GM12878 (cell line): ENCODE results near the gene MAN1B1.

Source experiments
- BCLAF1 ChIP-seq: fragments of 450-650 bp; IDR thresholded peaks from 2 replicates; pipeline ENCODE4 v1.6.1; 2017; ENCODE audit warnings: antibody characterized with exemption, mild to moderate bottlenecking, moderate library complexity
- CBX5 ChIP-seq: sonication (generic); IDR thresholded peaks from 2 replicates; pipeline ENCODE4 v1.6.1; 2016; ENCODE audit warnings: low read depth, moderate library complexity, mild to moderate bottlenecking, inconsistent platforms
- CTCF ChIP-seq, 3 experiments: IDR thresholded peaks in 2 of 3; conservative IDR thresholded peaks in 1 of 3; 2 replicates each; pipeline ENCODE4 v1.5.1; 2011; ENCODE audit warnings: low read depth in 3 of 3, low read length in 3 of 3, mild to moderate bottlenecking in 3 of 3, control low read depth in 2 of 3, moderate library complexity in 2 of 3, inconsistent platforms in 1 of 3, mixed read lengths in 1 of 3; ENCODE audit not compliant: control insufficient read depth in 2 of 3, insufficient read depth in 1 of 3; ENCODE audit errors: extremely low read depth in 1 of 3
- FOXK2 ChIP-seq: fragments of 450-650 bp; IDR thresholded peaks from 2 replicates; pipeline ENCODE4 v1.6.1; 2017; ENCODE audit warnings: mild to moderate bottlenecking, moderate library complexity
- GABPA ChIP-seq: IDR thresholded peaks from 2 replicates; pipeline ENCODE4 v1.6.1; 2014; ENCODE audit warnings: antibody characterized with exemption, low read depth, mild to moderate bottlenecking, inconsistent platforms
- KDM1A ChIP-seq: fragments of 200-600 bp; sonication (generic); IDR thresholded peaks from 2 replicates; pipeline ENCODE4 v1.6.1; 2016; ENCODE audit warnings: borderline replicate concordance
- RELA ChIP-seq: fragments of 450-650 bp; IDR thresholded peaks from 2 replicates; pipeline ENCODE4 v1.8.0; 2014; ENCODE audit warnings: borderline replicate concordance; ENCODE audit not compliant: partially characterized antibody
- TAF1 ChIP-seq: IDR thresholded peaks from 2 replicates; pipeline ENCODE4 v1.6.1; 2011; ENCODE audit warnings: mild to moderate bottlenecking, low read depth, low read length, borderline replicate concordance
- YBX1 ChIP-seq: fragments of 450-650 bp; IDR thresholded peaks from 2 replicates; pipeline ENCODE4 v1.6.1; 2016; ENCODE audit warnings: antibody characterized with exemption
- YY1 ChIP-seq: IDR thresholded peaks from 2 replicates; pipeline ENCODE4 v1.6.1; 2011; ENCODE audit warnings: low read depth, mild to moderate bottlenecking, low read length
- ZNF207 ChIP-seq: fragments of 450-650 bp; IDR thresholded peaks from 2 replicates; pipeline ENCODE4 v1.6.1; 2014; ENCODE audit warnings: antibody characterized with exemption, mild to moderate bottlenecking, borderline replicate concordance
- ZNF274 ChIP-seq: IDR thresholded peaks from one replicate; pipeline ENCODE4 v1.8.0; 2011; ENCODE audit not compliant: insufficient read length, insufficient read depth
- ZZZ3 ChIP-seq: IDR thresholded peaks from 2 replicates; pipeline ENCODE4 v1.6.1; 2011; ENCODE audit warnings: low read depth; ENCODE audit not compliant: control insufficient read depth, insufficient read length

GRCh38 chr9:137086531-137087408, at the start of gene MAN1B1:
- TF ChIP-seq ZZZ3 (no peak), TAF1 (peak; percentile 72), YBX1 (no peak), FOXK2 (peak; percentile 85), CTCF (IDR thresholded peaks at IDR 0.05 in 2 of 3, conservative IDR thresholded peaks at IDR 0.05 in 1 of 3; ENCODE audit: control insufficient read depth in 2 of 3, extremely low read depth in 1 of 3, insufficient read depth in 1 of 3, low read depth in 3 of 3, low read length in 3 of 3) (peak in 1 of 3 experiments; percentile 23; a peak in 1 of 6 replicates), ZNF274 (no peak), CBX5 (no peak), RELA (peak; percentile 50), KDM1A (no peak), BCLAF1 (no peak), GABPA (no peak), YY1 (peak; percentile 94), ZNF207 (no peak; the same call in 1 of the 2 replicates)
